GM18499 (cell line): Measurements from ENCODE around the gene SMTNL2.

ENCODE experiments used
- ATAC-seq: cut with Tn5 transposase; IDR thresholded peaks from one replicate; pipeline ENCODE4 v1.9.1; 2021; ENCODE audit warnings: moderate number of reproducible peaks; ENCODE audit not compliant: insufficient read depth, unreplicated experiment

Gene SMTNL2

GRCh38 chr17:4584101-4584916 is at the start of gene SMTNL2:
Gene SMTNL2, plus strand, starts transcription at chr17:4584529. Its CDS starts 77 bp downstream, at chr17:4584606.
- ATAC-seq, result no peak

GRCh38 chr17:4534928-4535666 is 49.2 kb upstream of the SMTNL2 start:
- ATAC-seq, result no peak

GRCh38 chr17:4535667-4536258 is 48.6 kb upstream of the SMTNL2 start:
- no peak for ATAC-seq

- ATAC-seq, result no peak
These were observed 48.0 kb upstream of the SMTNL2 start for GRCh38 chr17:4536259-4536741.

GRCh38 chr17:4536742-4537411 is 47.5 kb upstream of the SMTNL2 start:
- ATAC-seq, result no peak

GRCh38 chr17:4537451-4538235 is 46.7 kb upstream of the SMTNL2 start:
- ATAC-seq, result no peak

- no peak for ATAC-seq
These were observed 45.9 kb upstream of the SMTNL2 start for GRCh38 chr17:4538236-4539002.

- no peak for ATAC-seq
These were observed 45.3 kb upstream of the SMTNL2 start for GRCh38 chr17:4539025-4539424.

- no peak for ATAC-seq
These were observed 44.6 kb upstream of the SMTNL2 start for GRCh38 chr17:4539576-4540223.

- no peak for ATAC-seq
These were observed 44.1 kb upstream of the SMTNL2 start for GRCh38 chr17:4540224-4540651.

GRCh38 chr17:4540687-4541327 is 43.5 kb upstream of the SMTNL2 start:
- ATAC-seq, result no peak

GRCh38 chr17:4541328-4542002 is 42.9 kb upstream of the SMTNL2 start:
- no peak for ATAC-seq

- ATAC-seq, result no peak
These were observed 42.2 kb upstream of the SMTNL2 start for GRCh38 chr17:4542003-4542725.

GRCh38 chr17:4542726-4543191 is 41.6 kb upstream of the SMTNL2 start:
- no peak for ATAC-seq

- no peak for ATAC-seq
These were observed 40.7 kb upstream of the SMTNL2 start for GRCh38 chr17:4543557-4544026.

GRCh38 chr17:4544135-4544950 is 40.0 kb upstream of the SMTNL2 start:
- ATAC-seq, result no peak
